Measurements from ENCODE around the gene POLN.

Gene POLN

DNA sequence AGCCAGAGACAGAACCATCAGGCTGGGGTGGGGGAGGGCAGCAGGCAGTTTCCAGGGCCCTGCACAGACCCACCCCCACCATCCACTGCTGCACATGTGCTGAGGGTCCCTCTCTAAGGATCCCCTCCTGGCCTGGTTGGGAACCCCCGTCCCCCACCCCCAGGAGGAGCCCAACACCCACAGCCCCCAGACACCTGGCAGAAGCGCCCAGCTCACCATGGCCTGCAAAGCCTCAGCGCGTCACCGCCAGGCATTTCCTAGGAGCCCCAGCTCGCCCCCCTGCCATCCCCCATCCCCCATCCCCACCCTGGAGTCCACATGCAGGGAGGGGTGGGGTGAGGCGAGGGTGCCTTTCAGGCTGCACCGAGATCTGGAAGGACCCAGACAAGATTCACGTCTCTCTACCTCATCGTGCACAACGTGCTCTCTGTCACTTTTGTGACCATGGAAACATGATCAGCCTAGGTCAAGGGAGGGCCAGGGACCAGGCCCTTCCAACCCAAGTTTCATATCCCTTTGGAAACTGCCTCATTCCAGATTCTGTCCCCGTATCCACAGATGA is 10.7 kb upstream of the POLN start:
- DNase-seq (ENCODE audit: extremely low read depth in 1 of 2, low read depth in 1 of 2): no peak

DNA sequence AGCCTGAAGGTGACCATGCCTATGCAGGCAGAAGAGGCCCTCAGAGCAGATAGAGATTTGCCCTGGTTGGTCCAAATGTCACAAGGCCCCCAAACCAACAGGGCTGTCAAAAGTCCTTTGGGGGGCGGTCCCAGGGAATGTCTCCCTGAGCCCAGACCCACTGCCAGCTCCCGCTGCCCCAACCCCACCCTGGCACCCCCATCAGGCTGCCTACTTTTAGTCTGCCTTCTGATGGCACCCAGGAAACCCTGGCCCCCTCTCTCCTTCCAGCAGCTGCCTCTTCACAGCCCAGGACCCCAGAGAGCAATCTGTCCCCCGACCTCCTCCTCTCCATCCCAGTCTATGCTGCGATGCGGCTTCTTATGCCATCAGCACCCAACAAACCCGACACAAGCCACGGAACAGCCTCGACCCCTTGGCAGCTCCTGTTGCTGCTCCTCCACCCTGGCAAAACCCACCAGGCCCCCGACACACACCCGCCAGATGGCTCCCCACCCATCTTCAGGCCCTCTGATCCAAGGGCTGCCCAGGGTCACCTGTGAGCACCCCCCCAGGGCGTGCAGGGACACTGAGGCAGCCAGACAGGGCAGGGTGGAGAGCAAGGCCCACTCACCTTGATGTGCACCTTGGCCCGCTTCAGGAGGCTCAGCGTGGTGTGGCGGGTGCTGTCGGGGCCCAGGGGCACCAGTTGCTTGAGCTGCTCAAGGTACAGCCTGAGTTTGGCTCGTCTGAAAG is 10.0 kb upstream of the POLN start:
- DNase-seq (ENCODE audit: extremely low read depth in 1 of 2, low read depth in 1 of 2): no peak

DNA sequence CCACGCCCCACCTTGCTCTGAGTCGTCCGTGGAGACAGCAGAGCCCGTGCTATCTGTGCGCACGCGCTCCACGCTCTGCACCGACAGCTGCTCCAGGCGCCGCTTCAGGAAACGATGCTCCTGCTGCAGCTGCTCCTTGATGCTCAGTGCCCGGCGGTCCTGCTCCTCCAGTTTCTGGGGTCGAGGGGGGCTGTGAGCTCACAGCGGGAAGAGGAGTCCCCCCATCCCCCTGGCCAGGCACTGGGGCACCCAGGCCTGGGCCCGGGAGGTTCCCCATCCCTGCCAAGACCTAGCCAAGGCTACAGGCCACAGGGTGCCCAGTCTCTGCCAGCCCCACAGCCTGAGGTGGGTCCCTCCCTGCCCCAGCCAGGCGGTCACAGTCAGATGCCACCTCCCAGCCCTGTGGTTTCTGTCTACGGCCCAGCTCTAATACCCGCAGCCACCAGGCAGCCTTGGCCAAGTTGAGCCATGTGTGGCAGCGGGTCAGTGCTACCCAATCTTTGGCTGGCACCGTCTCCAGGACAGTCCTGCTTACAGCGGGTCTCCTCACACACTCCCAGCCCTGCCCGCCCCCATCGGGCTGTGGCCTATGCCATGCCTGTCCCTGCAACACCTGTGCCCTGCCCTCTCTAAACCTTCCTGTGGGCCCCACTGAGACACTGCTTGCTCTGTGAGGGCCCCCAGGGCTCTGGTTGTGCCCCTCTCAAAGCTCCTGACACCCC is 9.3 kb upstream of the POLN start:
- DNase-seq (ENCODE audit: extremely low read depth in 1 of 2, low read depth in 1 of 2): no peak

DNA sequence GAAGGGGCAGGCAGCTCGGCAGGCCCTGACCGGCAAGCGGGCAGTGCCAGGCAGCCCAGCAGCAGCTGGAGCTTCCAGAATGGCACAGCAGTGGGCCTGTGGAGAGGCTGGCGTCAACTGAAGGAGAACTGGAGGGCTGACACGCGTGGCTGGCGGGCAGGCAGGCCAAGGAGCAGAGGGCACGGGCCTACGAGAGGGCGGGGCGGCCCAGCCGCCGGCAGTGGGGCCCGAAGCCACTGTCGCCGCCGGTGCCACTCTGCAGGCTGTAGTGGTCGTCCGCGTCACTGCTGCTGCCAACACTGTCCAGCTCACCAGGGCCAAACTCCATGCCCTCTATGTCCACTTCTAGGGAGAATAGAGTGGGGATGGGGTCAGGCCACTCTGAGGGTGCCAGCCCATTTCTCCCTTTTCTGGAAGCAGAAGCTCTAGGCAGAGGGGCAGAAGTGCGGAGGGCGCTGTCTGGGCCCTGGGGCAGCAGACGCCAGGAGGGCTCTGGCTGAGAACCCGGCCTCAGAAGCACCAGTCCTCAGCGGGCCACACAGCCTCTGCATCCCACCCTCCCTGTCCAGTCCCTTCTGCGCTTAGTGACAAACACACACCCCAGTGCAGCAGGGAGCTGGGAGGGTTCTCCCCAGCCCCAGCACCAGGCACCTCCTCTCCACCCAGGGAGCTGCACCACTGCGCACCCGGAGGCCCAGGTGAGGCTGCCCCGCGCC is 8.6 kb upstream of the POLN start:
- no peak for DNase-seq (ENCODE audit: extremely low read depth in 1 of 2, low read depth in 1 of 2)

DNA sequence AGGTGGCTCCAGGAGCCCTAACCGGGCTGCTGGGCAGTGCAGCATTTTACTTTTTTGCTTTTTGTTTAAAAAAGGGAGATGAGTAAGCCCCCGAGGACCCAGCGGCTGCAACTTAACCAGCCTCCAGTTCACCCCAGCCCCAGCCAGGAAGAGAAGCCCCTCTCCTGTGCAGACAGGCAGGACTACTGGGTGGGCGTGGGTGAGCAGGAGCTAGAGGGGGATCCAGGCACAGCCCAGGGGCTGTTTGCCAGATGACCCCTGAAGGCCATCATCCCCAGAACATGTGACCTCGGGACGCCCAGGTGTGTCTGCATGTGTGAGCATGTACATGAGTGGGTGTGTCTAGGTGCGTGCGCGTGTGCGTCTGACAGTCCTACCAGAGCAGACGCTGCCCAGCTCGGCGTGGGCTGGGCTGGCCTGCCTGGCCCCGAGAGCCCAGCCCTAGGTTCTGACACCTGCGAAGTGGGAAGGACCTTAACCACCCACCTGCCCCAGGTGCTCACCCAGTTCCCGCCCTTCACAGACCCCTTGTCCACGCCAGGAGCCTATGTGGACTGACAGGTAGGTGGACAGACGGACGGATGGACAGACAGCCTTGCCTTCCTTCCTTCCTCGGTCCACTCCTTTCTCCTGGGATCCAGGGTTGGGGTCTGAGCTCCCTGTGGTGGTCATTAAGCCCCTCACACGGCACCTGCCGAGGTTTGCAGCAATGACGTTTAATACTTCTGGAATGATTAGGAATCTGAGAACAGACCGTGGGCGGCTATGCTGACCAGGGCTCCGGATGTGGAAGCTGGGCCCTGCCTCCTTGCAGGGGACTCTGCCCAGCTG is 7.8 kb upstream of the POLN start:
- no peak for DNase-seq (ENCODE audit: extremely low read depth in 1 of 2, low read depth in 1 of 2)

DNA sequence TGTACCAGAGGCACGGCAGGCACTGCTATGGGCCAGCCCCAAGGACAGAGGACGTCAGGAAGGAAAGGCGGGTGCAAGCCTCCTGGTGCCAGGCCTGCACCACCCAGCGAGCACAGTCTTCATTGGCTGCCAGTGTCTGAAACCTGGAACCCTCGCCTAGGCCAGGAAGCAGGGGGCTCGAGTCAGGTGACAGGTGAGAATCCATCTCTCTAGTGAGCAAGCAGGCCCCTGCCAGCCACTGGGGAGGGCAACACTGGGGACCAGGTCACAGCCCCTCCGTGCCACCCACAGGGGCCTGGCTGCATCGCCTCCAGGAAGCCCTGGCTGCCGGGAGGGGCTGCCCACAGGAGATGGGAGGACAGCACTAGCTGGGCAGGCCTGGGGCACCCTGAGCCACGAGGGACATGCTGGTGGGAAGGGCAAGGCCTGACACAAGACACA is 6.9 kb upstream of the POLN start:
- DNase-seq (ENCODE audit: extremely low read depth in 1 of 2, low read depth in 1 of 2): no peak

DNA sequence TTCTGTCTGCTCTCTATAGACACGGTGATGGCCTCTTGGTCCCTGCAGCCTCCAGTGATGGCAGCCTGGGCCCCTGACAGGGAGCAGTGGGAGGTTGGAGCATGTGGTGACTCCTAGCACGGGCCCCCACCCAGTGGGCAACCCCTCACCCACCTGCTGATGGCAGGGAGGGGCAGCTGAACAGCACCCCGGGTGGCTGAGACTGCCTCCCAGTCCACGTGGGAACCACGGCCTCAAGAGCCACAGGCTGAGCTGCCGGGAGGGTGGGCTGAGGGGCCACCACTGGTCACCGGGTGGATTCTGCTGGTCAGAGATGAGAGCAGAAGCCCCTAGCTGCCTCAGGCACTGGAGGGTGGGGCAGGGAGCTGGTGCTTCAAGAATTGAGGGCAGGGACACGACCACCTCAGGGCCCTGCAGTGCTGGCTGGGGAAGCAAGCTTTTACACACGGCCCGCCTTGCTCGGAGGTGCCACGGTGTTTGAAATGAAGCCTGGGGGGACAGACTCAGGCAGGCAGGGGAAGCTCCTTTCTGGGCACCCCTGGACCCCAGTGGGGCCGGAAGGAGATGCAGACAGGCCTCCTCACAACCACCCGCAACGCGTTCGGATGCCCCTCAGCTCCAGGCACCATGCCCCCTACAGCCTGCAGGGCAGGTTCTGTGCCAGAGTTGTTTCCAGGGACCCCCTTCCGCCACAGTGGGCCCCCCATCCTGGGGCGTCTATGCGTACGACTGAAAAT is 6.3 kb upstream of the POLN start:
- no peak for DNase-seq (ENCODE audit: extremely low read depth in 1 of 2, low read depth in 1 of 2)

DNA sequence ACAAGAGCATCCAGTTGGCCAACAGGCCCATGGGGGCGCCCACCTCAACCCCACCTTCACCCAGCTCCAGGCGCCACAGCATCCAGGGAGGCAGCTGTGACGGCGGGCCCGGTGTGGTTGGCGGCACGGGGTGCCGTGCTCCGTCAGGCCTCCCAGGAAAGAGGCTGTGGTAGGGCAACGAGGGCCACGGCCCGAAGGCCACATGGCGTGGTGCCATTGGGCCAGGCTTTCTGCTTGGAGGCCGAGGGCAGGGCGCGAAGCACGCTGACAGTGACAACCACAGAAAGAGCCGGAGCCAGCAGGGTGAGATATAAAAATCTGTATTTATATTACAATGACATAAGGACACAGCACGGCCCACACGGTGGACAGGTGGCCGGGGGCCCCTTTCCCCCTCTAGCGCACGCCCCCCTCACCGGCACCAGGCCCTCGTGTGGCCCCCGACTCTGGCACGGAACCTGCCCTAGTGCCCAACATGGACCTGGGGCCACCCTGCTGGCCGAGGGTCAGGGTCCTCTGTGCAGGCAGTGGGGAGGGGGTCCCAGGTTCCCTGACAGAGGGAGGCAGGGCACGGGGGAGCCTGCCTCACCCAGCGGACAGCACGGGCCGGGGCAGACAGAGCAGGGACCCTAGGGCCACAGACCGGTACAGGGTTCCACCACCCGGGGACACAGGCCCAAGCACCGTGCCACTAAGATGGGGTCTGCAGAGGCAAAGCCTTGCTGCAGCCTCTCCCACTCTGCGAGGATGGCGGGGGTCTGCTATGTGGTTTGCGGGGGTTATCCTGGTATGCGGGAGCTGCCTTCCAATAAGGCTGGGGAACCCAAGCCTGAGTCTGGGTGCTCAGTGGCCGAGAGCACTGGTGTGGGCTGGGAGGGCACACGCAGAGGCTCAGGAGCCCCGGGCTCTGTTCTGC is 5.5 kb upstream of the POLN start:
- DNase-seq (ENCODE audit: extremely low read depth in 1 of 2, low read depth in 1 of 2): no peak

DNA sequence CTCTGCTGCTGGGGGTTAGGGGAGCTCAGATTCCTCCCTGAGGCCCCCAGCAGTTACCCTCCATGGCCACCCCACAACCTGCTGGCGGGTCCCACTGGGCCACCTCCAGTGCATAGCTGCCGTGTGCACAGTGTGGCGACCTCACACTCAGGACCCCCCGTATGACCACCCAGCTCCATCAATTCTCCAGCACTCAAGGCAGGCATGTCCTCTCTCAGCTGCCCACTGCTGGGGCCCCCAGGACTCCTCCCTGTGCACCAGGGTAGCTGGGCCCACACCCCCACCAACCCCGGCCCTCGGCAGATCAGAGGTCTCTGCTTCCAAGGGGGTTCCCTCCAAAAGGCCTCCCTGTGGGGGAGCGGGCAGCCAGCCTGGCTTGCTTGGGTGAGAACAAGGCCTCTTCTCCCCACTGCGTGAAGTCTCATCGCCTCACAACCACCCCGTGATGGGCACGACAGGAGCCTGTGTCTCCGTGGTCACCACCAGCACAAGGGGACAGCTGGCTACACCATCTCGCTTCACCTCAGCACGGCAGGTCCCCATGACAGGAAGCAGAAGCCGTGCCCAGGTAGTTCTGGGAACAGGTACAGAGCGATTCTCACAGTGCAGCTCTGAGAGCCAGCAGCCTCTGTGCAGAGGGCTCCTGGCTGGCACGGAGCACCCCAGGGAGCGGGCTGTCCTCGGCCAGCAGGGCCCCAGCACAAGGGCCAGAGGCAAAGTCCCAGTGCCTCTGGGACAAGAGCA is 4.6 kb upstream of the POLN start:
- DNase-seq (ENCODE audit: extremely low read depth in 1 of 2, low read depth in 1 of 2): no peak

DNA sequence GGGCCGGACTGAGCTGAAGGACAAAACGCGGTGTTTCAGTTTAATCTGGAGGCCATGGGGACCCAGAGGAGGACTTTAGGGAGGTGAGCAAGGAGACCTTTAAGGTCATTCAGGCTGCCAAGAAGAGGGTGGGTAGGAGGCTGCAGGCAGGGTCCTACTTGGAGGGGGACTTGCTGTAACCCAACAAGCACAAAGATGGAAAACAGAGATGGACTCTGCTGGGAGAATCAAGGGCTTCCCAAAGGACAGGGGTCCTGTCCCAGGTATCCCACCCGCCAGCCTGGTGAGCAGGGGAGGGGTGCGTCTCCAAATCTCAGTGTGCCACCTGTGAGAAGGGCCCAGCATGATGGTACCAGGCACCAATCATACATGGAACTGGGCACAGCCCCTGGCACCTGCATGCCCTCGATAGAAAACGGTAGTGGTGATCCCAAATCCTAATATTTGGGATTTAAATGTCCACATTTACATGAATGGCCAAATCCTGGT is 3.9 kb upstream of the POLN start:
- DNase-seq (ENCODE audit: extremely low read depth in 1 of 2, low read depth in 1 of 2): no peak

DNA sequence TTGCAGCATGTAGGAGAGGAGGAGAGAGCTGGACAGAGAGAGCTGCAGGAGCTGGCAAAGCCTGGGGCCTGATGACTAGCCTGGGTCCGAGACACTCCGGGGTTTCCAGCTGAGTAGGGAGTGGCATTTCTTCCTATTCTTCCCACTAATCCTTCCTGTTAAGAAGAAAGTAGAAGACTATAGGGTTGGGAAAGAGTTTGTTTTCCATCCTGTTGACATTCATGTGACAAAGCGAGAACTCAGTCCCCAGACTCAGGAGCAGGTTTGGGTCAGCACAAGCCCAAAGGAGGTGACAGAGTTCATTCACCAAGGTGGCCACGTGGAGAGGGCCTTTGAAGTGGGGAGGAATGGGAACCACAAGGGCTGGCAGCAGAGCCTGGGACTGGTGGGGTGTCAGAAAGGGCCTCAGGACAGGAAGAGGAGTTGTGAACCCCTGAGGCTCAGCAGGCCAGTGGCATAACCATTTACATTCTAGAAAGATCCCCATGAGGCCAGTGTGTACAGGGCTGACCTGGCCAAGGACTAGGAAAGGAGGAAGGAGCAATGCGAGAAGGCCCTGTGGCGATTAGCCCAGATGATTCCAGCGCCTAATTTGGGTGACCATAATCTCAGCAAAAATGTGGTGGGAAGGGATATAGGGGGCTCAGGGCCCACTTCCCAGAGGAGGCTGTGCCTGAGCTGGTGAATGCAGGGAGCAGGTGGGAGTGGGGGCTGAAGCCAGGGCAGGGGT is 3.3 kb upstream of the POLN start:
- DNase-seq (ENCODE audit: extremely low read depth in 1 of 2, low read depth in 1 of 2): no peak

DNA sequence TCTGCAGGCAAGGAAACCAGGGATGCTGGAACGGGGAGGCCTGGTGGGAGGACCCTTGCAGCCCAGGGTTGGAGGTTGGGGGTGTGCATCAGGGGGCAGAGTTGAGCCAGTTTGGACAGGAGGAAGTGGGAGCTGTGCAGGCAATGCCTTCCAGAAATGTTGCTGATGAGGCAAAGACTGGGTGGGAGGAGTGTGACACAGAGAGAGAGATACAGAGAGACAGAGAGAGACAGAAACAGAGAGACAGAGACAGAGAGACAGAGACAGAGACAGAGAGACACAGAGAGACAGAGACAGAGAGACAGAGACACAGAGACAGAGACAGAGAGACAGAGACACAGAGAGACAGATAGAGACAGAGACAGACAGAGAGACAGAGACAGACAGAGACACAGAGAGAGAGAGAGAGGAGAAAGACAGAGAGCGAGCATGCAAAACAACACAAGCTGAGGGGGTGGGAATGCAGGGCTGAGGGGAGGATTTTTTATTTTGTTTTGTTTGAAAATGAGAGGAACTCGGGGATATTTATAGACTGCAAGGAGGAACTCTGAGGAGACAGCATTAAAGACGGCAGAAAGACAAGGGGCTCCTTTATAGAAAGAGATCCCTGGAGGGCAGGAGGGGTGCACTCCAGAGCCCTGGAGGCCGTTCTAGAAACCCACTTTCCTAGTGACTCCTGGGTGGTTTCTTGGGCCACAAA is 1.9 kb upstream of the POLN start:
- no peak for DNase-seq (ENCODE audit: extremely low read depth in 1 of 2, low read depth in 1 of 2)

DNA sequence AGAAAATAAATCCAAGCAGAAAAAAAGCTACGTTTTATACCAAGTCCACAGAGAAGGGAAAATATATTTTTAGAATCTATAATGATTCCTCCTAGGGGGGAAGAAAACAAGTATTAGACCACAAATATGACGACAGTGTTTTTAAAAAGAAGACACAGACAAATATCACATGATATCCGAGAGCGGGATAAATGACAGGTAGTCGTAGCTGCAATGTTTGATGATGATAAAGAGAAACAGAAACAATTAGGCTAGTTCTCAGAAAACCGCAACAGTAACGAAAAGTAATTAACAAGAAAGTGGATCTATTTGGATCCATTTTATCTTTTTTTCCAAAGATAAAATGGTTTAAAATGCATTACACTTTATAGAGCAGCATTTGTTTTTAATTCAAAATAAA is 918 bp downstream of the POLN start:
- DNase-seq (ENCODE audit: extremely low read depth in 1 of 2, low read depth in 1 of 2): no peak

DNA sequence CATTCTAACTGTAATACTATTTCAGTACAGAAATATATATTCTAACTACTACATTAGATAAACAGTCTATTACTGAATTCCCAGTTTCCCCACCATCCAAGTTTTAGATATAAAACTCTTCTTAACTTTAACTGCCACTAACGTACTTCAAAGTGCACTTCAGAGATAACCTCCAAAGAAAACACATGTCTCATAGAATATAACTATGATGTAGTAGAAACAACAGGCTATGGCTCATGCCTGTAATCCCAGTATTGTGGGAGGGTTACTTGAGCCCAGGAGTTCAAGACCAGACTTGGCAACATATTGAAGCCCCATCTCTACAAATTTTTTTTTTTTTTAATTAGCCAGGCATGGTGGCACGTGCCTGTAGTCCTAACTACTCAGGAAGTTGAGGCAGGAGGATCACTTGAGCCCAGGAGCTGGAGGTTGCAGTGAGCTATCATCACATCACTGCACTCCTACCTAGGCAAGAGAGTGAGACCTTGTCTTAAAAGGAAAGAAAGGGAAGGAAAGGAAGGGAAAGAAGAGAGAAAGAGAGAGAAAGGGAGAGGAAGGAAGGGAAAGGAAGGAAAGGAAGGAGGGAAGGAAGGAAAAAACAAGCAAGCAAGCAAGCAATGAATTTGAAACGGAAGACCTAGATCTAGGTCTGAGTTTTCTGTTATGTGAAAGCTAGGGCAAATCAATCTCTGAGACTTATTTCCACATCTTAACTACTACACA is 4.8 kb downstream of the POLN start:
- DNase-seq (ENCODE audit: extremely low read depth in 1 of 2, low read depth in 1 of 2): no peak

DNA sequence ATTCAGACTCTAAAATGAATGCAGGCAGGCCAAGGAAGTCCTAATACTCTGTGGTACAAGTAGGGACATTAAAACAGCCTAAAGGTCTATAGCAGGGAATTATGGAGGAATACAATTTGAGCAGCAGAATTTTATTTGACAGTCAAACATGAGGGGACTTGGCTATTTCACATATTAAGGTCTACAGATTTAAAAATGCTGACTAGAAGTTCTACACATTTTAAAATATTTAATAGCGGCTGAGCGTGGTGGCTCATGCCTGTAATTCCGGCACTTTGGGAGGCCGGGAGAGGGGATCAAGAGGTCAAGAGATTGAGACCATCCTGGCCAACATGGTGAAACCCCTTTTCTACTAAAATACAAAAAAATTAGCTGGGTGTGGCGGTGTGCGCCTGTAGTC is 10.8 kb downstream of the POLN start:
- no peak for DNase-seq (ENCODE audit: extremely low read depth in 1 of 2, low read depth in 1 of 2)

DNA sequence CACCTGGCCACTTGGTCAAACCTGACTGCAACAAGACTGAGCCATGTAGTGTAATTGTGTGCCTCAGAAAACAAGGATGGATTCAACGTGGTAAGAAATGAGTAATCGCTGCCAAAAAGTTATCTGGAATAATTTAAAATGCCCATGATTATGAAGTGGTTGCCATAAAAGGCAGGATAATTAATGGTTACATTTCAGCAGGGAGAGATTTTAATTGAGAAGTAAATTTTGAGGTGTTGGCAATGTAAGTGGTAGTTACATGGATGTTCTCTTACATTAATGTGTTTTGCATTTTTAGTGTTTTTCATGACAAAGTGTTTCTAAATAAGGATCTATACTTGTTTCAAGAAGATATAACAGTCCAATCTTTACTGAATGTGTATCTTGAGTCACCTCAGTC is 15.7 kb downstream of the POLN start:
- no peak for DNase-seq (ENCODE audit: extremely low read depth in 1 of 2, low read depth in 1 of 2)

All from stimulated activated CD8-positive, alpha-beta memory T cell treated with anti-CD3 and anti-CD28 coated beads, Interleukin-7, amount 100 ng/mL, for 48 hours (primary cell).